Naive B cell (primary cell): ENCODE data around the gene HAPLN2. TPM values are rescaled to one million over a fixed set of nuclear protein-coding genes. Genes with fewer than 3 reads are reported as not detected.
A peak's percentile ranks its signal among the peaks of the same experiment; 100 is the strongest.

Experiments
- ATAC-seq, 2 donors: fragments of 150-1000 bp; cut with Tn5 transposase; 2 replicates each; pipeline ENCODE4 v1.10.0; 2021; ENCODE audit warnings: low read depth in 2 of 2, mild to moderate bottlenecking in 2 of 2, moderate library complexity in 2 of 2
- DNase-seq: peaks from one replicate; pipeline ENCODE4 v3.0.0; 2022
- H3K27ac Mint-ChIP-seq, 6 donors: one replicate each; pipeline ENCODE4 v1.8.0; 2020 to 2022; ENCODE audit warnings: mild to moderate bottlenecking in 6 of 6, mixed read lengths in 6 of 6, moderate library complexity in 5 of 6, inconsistent platforms in 2 of 6
- H3K27me3 Mint-ChIP-seq, 3 donors: one replicate each; pipeline ENCODE4 v1.8.0; 2021 to 2022; ENCODE audit warnings: mixed read lengths in 3 of 3, mild to moderate bottlenecking in 1 of 3
- H3K36me3 Mint-ChIP-seq, 2 donors: one replicate each; pipeline ENCODE4 v1.8.0; 2020 to 2022; ENCODE audit warnings: mixed read lengths in 2 of 2, inconsistent platforms in 1 of 2, mild to moderate bottlenecking in 1 of 2
- H3K4me1 Mint-ChIP-seq, 3 donors: one replicate each; pipeline ENCODE4 v1.8.0; 2020 to 2022; ENCODE audit warnings: mixed read lengths in 3 of 3, inconsistent platforms in 1 of 3, mild to moderate bottlenecking in 1 of 3, moderate library complexity in 1 of 3
- H3K4me3 Mint-ChIP-seq, 8 donors: one replicate each; pipeline ENCODE4 v1.8.0; 2020 to 2022; ENCODE audit warnings: mild to moderate bottlenecking in 8 of 8, mixed read lengths in 8 of 8, moderate library complexity in 8 of 8, inconsistent platforms in 2 of 8
- H3K9me3 Mint-ChIP-seq, 7 donors: one replicate each; pipeline ENCODE4 v1.8.0; 2020 to 2022; ENCODE audit warnings: mixed read lengths in 7 of 7, mild to moderate bottlenecking in 5 of 7, inconsistent platforms in 2 of 7, moderate library complexity in 1 of 7
- polyA plus RNA-seq, 6 donors: library from polyadenylated mRNA; unstranded; fragments of 300-500 nt; fragmentation: Illumina TruSeq; gene quantifications; one replicate each; pipeline ENCODE4 v1.2.3, GENCODE V29; 2021; ENCODE audit warnings: low read depth in 6 of 6

The HAPLN2 gene
- polyA plus RNA-seq, 6 donors from 2014 or later = not detected

- peaks cover 0 to 15% of the 10 kb centered on the region in 2 donors for H3K36me3 Mint-ChIP-seq
- no peaks in the 10 kb centered on the region for H3K9me3 Mint-ChIP-seq
- ATAC-seq (no peak), DNase-seq (no peak)
- H3K4me1 Mint-ChIP-seq = peaks cover 56 to 72% (median 69%) of the 10 kb centered on the region in 3 donors
- peak overlapping the region in 3 of 6 donors; percentile 39 to 79 (median 56) for H3K27ac Mint-ChIP-seq
- H3K27me3 Mint-ChIP-seq = peaks cover 37 to 70% (median 53%) of the 10 kb centered on the region in 3 donors
- H3K4me3 Mint-ChIP-seq = peak overlapping the region; percentile 13 to 90 (median 86)
Measured at GRCh38 chr1:156657741-156658319, 38.6 kb downstream of the HAPLN2 start.

- Mint-ChIP-seq H3K9me3 (no peaks in the 10 kb centered on the region), H3K27me3 (peaks cover 31 to 70% (median 46%) of the 10 kb centered on the region in 3 donors), H3K27ac (no peak overlapping the region), H3K4me1 (peaks cover 63 to 79% (median 75%) of the 10 kb centered on the region in 3 donors), H3K36me3 (peaks cover 0 to 9% of the 10 kb centered on the region in 2 donors), H3K4me3 (peak overlapping the region in 1 of 8 donors; percentile 85)
- DNase-seq (no peak), ATAC-seq (no peak)
Measured at GRCh38 chr1:156658496-156658895, 39.3 kb downstream of the HAPLN2 start.

- Mint-ChIP-seq H3K36me3 (peaks cover 0 to 3% of the 10 kb centered on the region in 2 donors), H3K4me3 (peak overlapping the region in 4 of 8 donors; percentile 34 to 72 (median 62)), H3K4me1 (peaks cover 68 to 84% (median 81%) of the 10 kb centered on the region in 3 donors), H3K27me3 (peaks cover 25 to 65% (median 41%) of the 10 kb centered on the region in 3 donors), H3K27ac (peak overlapping the region in 3 of 6 donors; percentile 22 to 75 (median 32)), H3K9me3 (no peaks in the 10 kb centered on the region)
- ATAC-seq (no peak), DNase-seq (no peak)
Measured at GRCh38 chr1:156658945-156659574, 39.8 kb downstream of the HAPLN2 start.

GRCh38 chr1:156659661-156659987, 40.4 kb downstream of the HAPLN2 start:
- H3K27me3 Mint-ChIP-seq = peaks cover 19 to 59% (median 35%) of the 10 kb centered on the region in 3 donors
- H3K36me3 Mint-ChIP-seq = no peaks in the 10 kb centered on the region
- no peaks in the 10 kb centered on the region for H3K9me3 Mint-ChIP-seq
- peak overlapping the region in 3 of 6 donors; percentile 32 to 80 (median 37) for H3K27ac Mint-ChIP-seq
- no peak for DNase-seq
- ATAC-seq = no peak
- peaks cover 72 to 90% (median 87%) of the 10 kb centered on the region in 3 donors for H3K4me1 Mint-ChIP-seq
- H3K4me3 Mint-ChIP-seq = peak overlapping the region in 6 of 8 donors; percentile 15 to 72 (median 62)

GRCh38 chr1:156659988-156660751, 41.0 kb downstream of the HAPLN2 start:
- H3K9me3 Mint-ChIP-seq = no peaks in the 10 kb centered on the region
- peaks cover 17 to 54% (median 30%) of the 10 kb centered on the region in 3 donors for H3K27me3 Mint-ChIP-seq
- no peaks in the 10 kb centered on the region for H3K36me3 Mint-ChIP-seq
- ATAC-seq = peak; percentile 82 to 83
- H3K4me3 Mint-ChIP-seq = peak overlapping the region in 6 of 8 donors; percentile 34 to 74 (median 65)
- peaks cover 74 to 95% (median 90%) of the 10 kb centered on the region in 3 donors for H3K4me1 Mint-ChIP-seq
- peak; percentile 84 for DNase-seq
- H3K27ac Mint-ChIP-seq = peak overlapping the region; percentile 32 to 80 (median 58)

- H3K4me3 Mint-ChIP-seq = peak overlapping the region in 3 of 8 donors; percentile 12 to 71 (median 21)
- no peaks in the 10 kb centered on the region for H3K9me3 Mint-ChIP-seq
- DNase-seq (no peak), ATAC-seq (no peak)
- no peak overlapping the region for H3K27ac Mint-ChIP-seq
- H3K36me3 Mint-ChIP-seq = no peaks in the 10 kb centered on the region
- H3K4me1 Mint-ChIP-seq = peaks cover 77 to 99% (median 90%) of the 10 kb centered on the region in 3 donors
- H3K27me3 Mint-ChIP-seq = peaks cover 11 to 50% (median 24%) of the 10 kb centered on the region in 3 donors
Measured at GRCh38 chr1:156660752-156661112, 41.5 kb downstream of the HAPLN2 start.

GRCh38 chr1:156662005-156662799, 43.0 kb downstream of the HAPLN2 start:
- DNase-seq (no peak), ATAC-seq (no peak)
- H3K4me3 Mint-ChIP-seq = peak overlapping the region in 4 of 8 donors; percentile 4 to 66 (median 36)
- peak overlapping the region in 2 of 6 donors; percentile 39 to 69 for H3K27ac Mint-ChIP-seq
- peaks cover 0 to 38% (median 9%) of the 10 kb centered on the region in 3 donors for H3K27me3 Mint-ChIP-seq
- no peaks in the 10 kb centered on the region for H3K36me3 Mint-ChIP-seq
- peaks cover 78 to 98% (median 85%) of the 10 kb centered on the region in 3 donors for H3K4me1 Mint-ChIP-seq
- no peaks in the 10 kb centered on the region for H3K9me3 Mint-ChIP-seq

GRCh38 chr1:156662800-156663055, 43.5 kb downstream of the HAPLN2 start:
- H3K4me1 Mint-ChIP-seq = peaks cover 73 to 93% (median 80%) of the 10 kb centered on the region in 3 donors
- ATAC-seq (no peak), DNase-seq (no peak)
- H3K36me3 Mint-ChIP-seq = no peaks in the 10 kb centered on the region
- peak overlapping the region in 1 of 6 donors; percentile 27 for H3K27ac Mint-ChIP-seq
- H3K4me3 Mint-ChIP-seq = peak overlapping the region in 5 of 8 donors; percentile 27 to 71 (median 33)
- peaks cover 0 to 32% (median 4%) of the 10 kb centered on the region in 3 donors for H3K27me3 Mint-ChIP-seq
- no peaks in the 10 kb centered on the region for H3K9me3 Mint-ChIP-seq

GRCh38 chr1:156663178-156663577, 44.0 kb downstream of the HAPLN2 start:
- Mint-ChIP-seq H3K4me3 (peak overlapping the region in 4 of 8 donors; percentile 35 to 71 (median 48)), H3K4me1 (peaks cover 69 to 89% (median 76%) of the 10 kb centered on the region in 3 donors), H3K36me3 (no peaks in the 10 kb centered on the region), H3K27ac (peak overlapping the region in 3 of 6 donors; percentile 27 to 62 (median 52)), H3K9me3 (no peaks in the 10 kb centered on the region), H3K27me3 (peaks cover 0 to 28% (median 0%) of the 10 kb centered on the region in 3 donors)
- DNase-seq = no peak
- ATAC-seq = no peak

GRCh38 chr1:156664046-156664766, 45.0 kb downstream of the HAPLN2 start:
- no peak for ATAC-seq
- peak overlapping the region in 6 of 8 donors; percentile 71 to 88 (median 75) for H3K4me3 Mint-ChIP-seq
- peaks cover 63 to 78% (median 74%) of the 10 kb centered on the region in 3 donors for H3K4me1 Mint-ChIP-seq
- H3K36me3 Mint-ChIP-seq = no peaks in the 10 kb centered on the region
- no peak for DNase-seq
- H3K9me3 Mint-ChIP-seq = no peaks in the 10 kb centered on the region
- peaks cover 0 to 22% (median 0%) of the 10 kb centered on the region in 3 donors for H3K27me3 Mint-ChIP-seq
- peak overlapping the region in 1 of 6 donors; percentile 79 for H3K27ac Mint-ChIP-seq

- DNase-seq (no peak), ATAC-seq (peak; percentile 40 to 52)
- H3K27me3 Mint-ChIP-seq = peaks cover 0 to 20% (median 2%) of the 10 kb centered on the region in 3 donors
- peaks cover 56 to 72% (median 67%) of the 10 kb centered on the region in 3 donors for H3K4me1 Mint-ChIP-seq
- no peaks in the 10 kb centered on the region for H3K36me3 Mint-ChIP-seq
- H3K4me3 Mint-ChIP-seq = peak overlapping the region in 7 of 8 donors; percentile 55 to 88 (median 74)
- H3K27ac Mint-ChIP-seq = peak overlapping the region in 1 of 6 donors; percentile 35
- H3K9me3 Mint-ChIP-seq = no peaks in the 10 kb centered on the region
Measured at GRCh38 chr1:156664767-156665411, 45.7 kb downstream of the HAPLN2 start.

GRCh38 chr1:156665539-156665938, 46.3 kb downstream of the HAPLN2 start:
- no peaks in the 10 kb centered on the region for H3K36me3 Mint-ChIP-seq
- ATAC-seq (no peak), DNase-seq (no peak)
- H3K27ac Mint-ChIP-seq = peak overlapping the region in 3 of 6 donors; percentile 35 to 87 (median 64)
- peaks cover 58 to 66% (median 61%) of the 10 kb centered on the region in 3 donors for H3K4me1 Mint-ChIP-seq
- peaks cover 0 to 25% (median 8%) of the 10 kb centered on the region in 3 donors for H3K27me3 Mint-ChIP-seq
- H3K4me3 Mint-ChIP-seq = peak overlapping the region; percentile 38 to 88 (median 69)
- H3K9me3 Mint-ChIP-seq = no peaks in the 10 kb centered on the region
